ENCODE results near the gene MICA.
"Not testable (repeated sequence)": the region's sequence is repeated elsewhere in the genome, so short reads cannot be mapped to it uniquely, and the experiment has no call there.

Gene MICA

DNA sequence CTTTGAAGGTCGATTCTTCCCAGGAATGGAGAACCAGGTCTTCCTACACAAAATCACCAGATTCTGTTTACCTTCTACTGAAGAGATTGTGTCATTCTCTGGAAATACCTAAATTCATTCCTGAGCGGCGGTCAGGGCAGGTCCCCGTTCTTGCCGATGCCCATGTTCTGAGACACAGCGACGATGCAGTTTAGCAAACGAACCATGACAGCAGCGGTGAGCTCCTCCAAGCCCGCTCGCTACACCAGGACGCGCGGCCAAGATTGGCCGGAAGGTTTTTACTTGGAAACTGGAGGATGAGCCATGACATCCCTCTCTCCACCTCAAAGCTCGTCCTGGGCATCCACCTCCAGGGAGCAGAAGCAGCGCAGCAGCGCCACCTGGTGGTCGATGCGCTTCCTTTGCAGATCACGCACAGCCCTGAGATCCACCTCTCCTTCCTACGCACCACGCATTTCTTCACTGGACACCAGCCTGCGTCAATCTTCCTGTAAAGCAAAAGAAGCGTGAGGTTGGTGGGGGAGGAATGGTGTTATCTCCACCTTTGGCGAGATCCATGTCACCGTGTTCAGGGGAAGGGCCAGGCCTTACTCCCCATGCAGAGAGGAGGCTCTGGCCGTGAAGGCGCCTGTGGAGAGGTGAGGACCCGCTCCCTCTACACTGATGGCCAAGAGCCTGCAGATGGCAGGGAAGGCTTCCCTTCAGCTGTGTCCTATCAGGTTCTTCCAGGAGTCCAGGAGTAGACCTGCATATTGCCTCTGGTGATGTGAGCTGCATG, 36.5 kb upstream of the MICA start:
- DNase-seq (ENCODE audit: low read depth), result peak; percentile 50
- peak overlapping the region; percentile 7 for H3K4me3 ChIP-seq (ENCODE audit: control insufficient read depth, low read depth, low read length)
- TF ChIP-seq, protein P1, sequence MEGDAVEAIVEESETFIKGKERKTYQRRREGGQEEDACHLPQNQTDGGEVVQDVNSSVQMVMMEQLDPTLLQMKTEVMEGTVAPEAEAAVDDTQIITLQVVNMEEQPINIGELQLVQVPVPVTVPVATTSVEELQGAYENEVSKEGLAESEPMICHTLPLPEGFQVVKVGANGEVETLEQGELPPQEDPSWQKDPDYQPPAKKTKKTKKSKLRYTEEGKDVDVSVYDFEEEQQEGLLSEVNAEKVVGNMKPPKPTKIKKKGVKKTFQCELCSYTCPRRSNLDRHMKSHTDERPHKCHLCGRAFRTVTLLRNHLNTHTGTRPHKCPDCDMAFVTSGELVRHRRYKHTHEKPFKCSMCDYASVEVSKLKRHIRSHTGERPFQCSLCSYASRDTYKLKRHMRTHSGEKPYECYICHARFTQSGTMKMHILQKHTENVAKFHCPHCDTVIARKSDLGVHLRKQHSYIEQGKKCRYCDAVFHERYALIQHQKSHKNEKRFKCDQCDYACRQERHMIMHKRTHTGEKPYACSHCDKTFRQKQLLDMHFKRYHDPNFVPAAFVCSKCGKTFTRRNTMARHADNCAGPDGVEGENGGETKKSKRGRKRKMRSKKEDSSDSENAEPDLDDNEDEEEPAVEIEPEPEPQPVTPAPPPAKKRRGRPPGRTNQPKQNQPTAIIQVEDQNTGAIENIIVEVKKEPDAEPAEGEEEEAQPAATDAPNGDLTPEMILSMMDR (IDR thresholded peaks at IDR 0.05; ENCODE audit: control insufficient read depth, insufficient read depth, low read depth, low read length, missing control alignments), result peak; percentile 97

DNA sequence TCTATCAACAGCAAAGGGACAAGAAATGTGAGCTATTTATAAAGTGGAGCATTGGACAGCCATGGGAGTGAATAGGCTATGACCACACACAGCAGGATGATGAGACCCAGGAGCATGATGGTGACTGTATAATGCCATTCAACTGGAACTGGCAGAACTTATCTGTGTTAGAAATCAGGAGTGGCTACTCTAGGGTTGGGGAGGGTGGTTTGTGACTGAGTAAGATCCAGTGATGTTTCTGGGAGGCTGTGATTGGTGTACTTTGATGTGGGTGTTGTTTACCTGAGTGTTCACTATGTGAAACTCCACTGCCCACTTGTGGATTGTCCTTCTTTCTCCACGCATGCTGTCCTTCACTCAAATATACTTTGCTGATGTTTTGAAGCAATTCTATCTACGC, 34.9 kb upstream of the MICA start:
- TF ChIP-seq, protein P1 (IDR thresholded peaks at IDR 0.05; ENCODE audit: control insufficient read depth, insufficient read depth, low read depth, low read length, missing control alignments), result no peak
- DNase-seq (ENCODE audit: low read depth), result no peak

DNA sequence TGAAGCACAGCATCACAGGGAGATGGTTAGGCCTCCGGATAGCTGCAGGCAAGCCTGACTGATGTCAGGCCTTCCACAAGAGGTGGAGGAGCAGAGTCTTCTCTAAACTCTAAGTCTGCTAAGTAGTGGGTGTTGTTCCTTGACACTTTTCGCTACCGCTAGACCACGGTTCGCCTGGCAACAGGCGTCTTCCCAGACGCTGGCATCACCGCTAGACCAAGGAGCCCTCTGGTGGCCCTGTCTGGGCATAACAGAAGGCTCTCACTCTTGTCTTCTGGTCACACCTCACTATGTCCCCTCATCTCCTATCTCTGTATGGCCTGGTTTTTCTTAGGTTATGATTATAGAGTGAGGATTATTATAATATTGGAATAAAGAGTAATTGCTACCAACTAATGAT, 29.3 kb upstream of the MICA start:
- not testable (repeated sequence) for H3K4me3 ChIP-seq (ENCODE audit: control insufficient read depth, low read depth, low read length); DNase-seq (ENCODE audit: low read depth)
- TF ChIP-seq, protein P1 (IDR thresholded peaks at IDR 0.05; ENCODE audit: control insufficient read depth, insufficient read depth, low read depth, low read length, missing control alignments), result peak; percentile 40

More for the DNA sequence above, 34.9 kb upstream of the MICA start:
- H3K4me3 ChIP-seq (ENCODE audit: control insufficient read depth, low read depth, low read length), result no peak overlapping the region

DNA sequence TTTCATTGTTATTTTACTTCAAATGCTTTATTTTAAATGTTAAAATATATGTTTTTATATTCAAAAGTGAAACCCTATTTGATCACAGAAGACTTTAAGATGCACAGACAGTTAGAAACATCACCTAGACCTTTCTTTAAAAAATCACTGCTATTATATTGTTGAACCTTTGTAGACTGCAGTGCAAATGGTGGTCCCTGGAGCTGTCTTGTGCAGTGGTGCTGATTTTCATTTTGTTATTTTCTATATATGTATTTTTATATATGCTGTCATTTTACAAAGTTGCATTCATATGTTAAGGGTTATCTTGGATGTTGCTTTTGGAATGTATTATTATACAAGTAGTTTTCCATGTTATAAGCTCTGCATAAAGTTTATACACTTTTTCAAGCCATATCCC, 27.7 kb upstream of the MICA start:
- TF ChIP-seq, protein P1 (IDR thresholded peaks at IDR 0.05; ENCODE audit: control insufficient read depth, insufficient read depth, low read depth, low read length, missing control alignments), result no peak
- H3K4me3 ChIP-seq (ENCODE audit: control insufficient read depth, low read depth, low read length), result no peak overlapping the region
- DNase-seq (ENCODE audit: low read depth), result no peak

DNA sequence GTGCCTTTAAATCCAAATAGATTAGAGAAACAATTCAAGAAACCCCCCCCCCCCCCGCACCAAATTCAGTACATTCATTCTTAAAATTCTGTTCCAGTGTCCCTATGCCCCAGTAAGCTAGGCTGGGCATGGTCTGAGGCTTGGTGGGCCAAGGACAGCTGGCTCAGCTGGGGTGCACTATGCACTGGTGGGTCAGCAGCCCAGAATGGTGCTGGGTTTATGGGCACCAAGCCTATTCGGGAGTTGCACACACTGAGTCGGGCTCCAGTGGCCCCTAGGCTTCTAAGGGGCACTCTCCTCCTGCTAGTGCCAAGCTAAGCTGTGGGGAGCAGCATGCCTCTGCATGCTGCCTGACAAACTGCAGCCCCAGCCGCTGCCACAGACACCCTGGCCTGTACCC, 26.4 kb upstream of the MICA start:
- no peak overlapping the region for H3K4me3 ChIP-seq (ENCODE audit: control insufficient read depth, low read depth, low read length)
- TF ChIP-seq, protein P1 (IDR thresholded peaks at IDR 0.05; ENCODE audit: control insufficient read depth, insufficient read depth, low read depth, low read length, missing control alignments), result no peak
- no peak for DNase-seq (ENCODE audit: low read depth)

DNA sequence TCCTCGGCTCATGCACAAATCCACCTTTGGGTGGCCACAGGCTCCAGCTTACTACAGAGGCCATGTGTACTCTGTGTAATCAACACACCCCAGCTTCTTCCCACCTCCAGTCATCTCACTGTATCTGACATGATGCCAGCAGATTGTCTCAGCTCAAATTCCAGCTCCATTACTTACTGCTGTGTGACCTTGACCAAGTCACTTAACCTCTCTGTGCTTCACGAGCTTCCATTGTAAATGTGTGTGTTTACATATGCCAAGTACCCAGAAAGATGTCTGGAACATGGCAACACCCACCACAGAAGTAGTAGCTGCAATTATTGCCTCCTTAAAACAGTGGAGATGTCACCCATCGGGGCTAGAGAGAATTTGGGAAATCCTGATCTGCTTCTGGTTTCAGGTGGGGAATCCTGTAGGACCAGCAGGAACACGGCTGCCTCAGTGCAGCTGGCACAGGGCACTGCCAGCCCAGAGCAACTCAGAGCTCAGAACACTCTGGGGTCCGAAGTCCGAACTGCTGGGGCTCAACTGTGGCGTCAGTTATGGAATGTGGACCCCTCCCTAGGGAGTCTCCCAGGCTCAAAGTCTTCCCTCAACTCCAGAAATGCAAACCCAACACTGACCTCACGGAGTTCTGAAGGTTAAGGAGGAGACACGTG, 25.2 kb upstream of the MICA start:
- TF ChIP-seq, protein P1 (IDR thresholded peaks at IDR 0.05; ENCODE audit: control insufficient read depth, insufficient read depth, low read depth, low read length, missing control alignments), result no peak
- no peak for DNase-seq (ENCODE audit: low read depth)
- no peak overlapping the region for H3K4me3 ChIP-seq (ENCODE audit: control insufficient read depth, low read depth, low read length)

Measured in AG09309 (cell line).